ENCODE measurements around the gene SLC10A3.

DNA sequence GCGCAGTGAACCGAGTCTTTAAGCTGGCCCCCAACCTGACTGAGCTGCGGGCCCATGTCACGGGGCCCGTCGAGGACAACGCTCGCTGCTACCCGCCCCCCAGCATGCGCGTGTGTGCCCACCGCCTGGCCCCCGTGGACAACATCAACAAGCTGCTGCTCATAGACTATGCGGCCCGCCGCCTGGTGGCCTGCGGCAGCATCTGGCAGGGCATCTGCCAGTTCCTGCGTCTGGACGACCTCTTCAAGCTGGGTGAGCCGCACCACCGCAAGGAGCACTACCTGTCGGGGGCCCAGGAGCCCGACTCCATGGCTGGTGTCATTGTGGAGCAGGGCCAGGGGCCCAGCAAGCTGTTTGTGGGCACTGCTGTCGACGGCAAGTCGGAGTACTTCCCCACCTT is 30.1 kb downstream of the SLC10A3 start:
- TF ChIP-seq, protein P1, sequence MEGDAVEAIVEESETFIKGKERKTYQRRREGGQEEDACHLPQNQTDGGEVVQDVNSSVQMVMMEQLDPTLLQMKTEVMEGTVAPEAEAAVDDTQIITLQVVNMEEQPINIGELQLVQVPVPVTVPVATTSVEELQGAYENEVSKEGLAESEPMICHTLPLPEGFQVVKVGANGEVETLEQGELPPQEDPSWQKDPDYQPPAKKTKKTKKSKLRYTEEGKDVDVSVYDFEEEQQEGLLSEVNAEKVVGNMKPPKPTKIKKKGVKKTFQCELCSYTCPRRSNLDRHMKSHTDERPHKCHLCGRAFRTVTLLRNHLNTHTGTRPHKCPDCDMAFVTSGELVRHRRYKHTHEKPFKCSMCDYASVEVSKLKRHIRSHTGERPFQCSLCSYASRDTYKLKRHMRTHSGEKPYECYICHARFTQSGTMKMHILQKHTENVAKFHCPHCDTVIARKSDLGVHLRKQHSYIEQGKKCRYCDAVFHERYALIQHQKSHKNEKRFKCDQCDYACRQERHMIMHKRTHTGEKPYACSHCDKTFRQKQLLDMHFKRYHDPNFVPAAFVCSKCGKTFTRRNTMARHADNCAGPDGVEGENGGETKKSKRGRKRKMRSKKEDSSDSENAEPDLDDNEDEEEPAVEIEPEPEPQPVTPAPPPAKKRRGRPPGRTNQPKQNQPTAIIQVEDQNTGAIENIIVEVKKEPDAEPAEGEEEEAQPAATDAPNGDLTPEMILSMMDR (conservative IDR thresholded peaks at IDR 0.05; ENCODE audit: low read depth, low read length) = no peak
- TF ChIP-seq EZH2 (IDR thresholded peaks at IDR 0.05; ENCODE audit: low read length, unreplicated experiment) = no peak
- no peak for TF ChIP-seq EZH2phosphoT487 (IDR thresholded peaks at IDR 0.05; ENCODE audit: borderline replicate concordance, low read length)

Measured in PC-3 (cell line).